ENCODE measurements around the gene CGB3. TPM values are rescaled to one million over a fixed set of nuclear protein-coding genes. Genes with fewer than 3 reads are reported as not detected.

CGB3 gene
- total RNA-seq, 1 donor from 2014 or later, result not detected

- no peak for DNase-seq (ENCODE audit: low read depth in 2 of 2)
Observed at GRCh38 chr19:49016067-49016839, 7.9 kb downstream of the CGB3 start.

- no peak for DNase-seq (ENCODE audit: low read depth in 2 of 2)
Observed at GRCh38 chr19:49014870-49015255, 9.3 kb downstream of the CGB3 start.

- DNase-seq (ENCODE audit: low read depth in 2 of 2), result no peak
Observed at GRCh38 chr19:49014123-49014869, 9.8 kb downstream of the CGB3 start.

GRCh38 chr19:49011194-49011593, 12.9 kb downstream of the CGB3 start:
- no peak for DNase-seq (ENCODE audit: low read depth in 2 of 2)

- DNase-seq (ENCODE audit: low read depth in 2 of 2), result no peak
Observed at GRCh38 chr19:49010453-49010852, 13.7 kb downstream of the CGB3 start.

- DNase-seq (ENCODE audit: low read depth in 2 of 2), result no peak
Observed at GRCh38 chr19:49009828-49010227, 14.3 kb downstream of the CGB3 start.

- no peak for DNase-seq (ENCODE audit: low read depth in 2 of 2)
Observed at GRCh38 chr19:49006905-49007304, 17.2 kb downstream of the CGB3 start.

GRCh38 chr19:49004964-49005614, 19.0 kb downstream of the CGB3 start:
- DNase-seq (ENCODE audit: low read depth in 2 of 2), result no peak

GRCh38 chr19:49004133-49004532, 20.0 kb downstream of the CGB3 start:
- DNase-seq (ENCODE audit: low read depth in 2 of 2), result no peak

GRCh38 chr19:48999481-49000325, 24.4 kb downstream of the CGB3 start:
- DNase-seq (ENCODE audit: low read depth in 2 of 2), result peak; percentile 82 to 86

- peak; percentile 66 to 69 for DNase-seq (ENCODE audit: low read depth in 2 of 2)
Observed at GRCh38 chr19:48997972-48998371, 26.2 kb downstream of the CGB3 start.

- no peak for DNase-seq (ENCODE audit: low read depth in 2 of 2)
Observed at GRCh38 chr19:48994035-48994386, 30.1 kb downstream of the CGB3 start.

- DNase-seq (ENCODE audit: low read depth in 2 of 2), result peak; percentile 99
Observed at GRCh38 chr19:48993175-48994034, 30.7 kb downstream of the CGB3 start, which contains the start of the genes GYS1 and RUVBL2. Gene GYS1 (minus strand): TSS chr19:48993309. CDS start chr19:48993112, 197 bp downstream. Gene RUVBL2 (plus strand): TSS chr19:48993887. CDS start chr19:48993912, 25 bp downstream.

GRCh38 chr19:48992581-48993174, 31.5 kb downstream of the CGB3 start:
- DNase-seq (ENCODE audit: low read depth in 2 of 2), result peak in 1 of 2 donors; percentile 10

GRCh38 chr19:48991873-48992580, 32.1 kb downstream of the CGB3 start:
- peak; percentile 19 to 81 for DNase-seq (ENCODE audit: low read depth in 2 of 2)

- no peak for DNase-seq (ENCODE audit: low read depth in 2 of 2)
Observed at GRCh38 chr19:48991011-48991609, 33.0 kb downstream of the CGB3 start.

GRCh38 chr19:48990400-48990799, 33.7 kb downstream of the CGB3 start:
- peak in 1 of 2 donors; percentile 47 for DNase-seq (ENCODE audit: low read depth in 2 of 2)

- DNase-seq (ENCODE audit: low read depth in 2 of 2), result no peak
Observed at GRCh38 chr19:48989701-48990291, 34.3 kb downstream of the CGB3 start.

Data from lung microvascular endothelial cell (primary cell).